K562 (cell line): Measurements from ENCODE around the gene TLR8.

Experiments
- BRCA1 ChIP-seq, 2 experiments: fragments of 450-650 bp in 1 of 2; sonication (generic) in 1 of 2; formaldehyde crosslinking in 1 of 2; IDR thresholded peaks; 2 replicates each; pipeline versions ENCODE4 v1.5.0 to v1.6.1; 2017 to 2020; ENCODE audit warnings: mild to moderate bottlenecking in 1 of 2, missing genetic modification reagents in 1 of 2
- HNRNPH1 ChIP-seq: fragments of 200-400 bp; formaldehyde crosslinking; optimal IDR thresholded peaks from 2 replicates; pipeline ENCODE3; 2017; ENCODE audit warnings: low read depth, mild to moderate bottlenecking, low read length, moderate library complexity

DNA sequence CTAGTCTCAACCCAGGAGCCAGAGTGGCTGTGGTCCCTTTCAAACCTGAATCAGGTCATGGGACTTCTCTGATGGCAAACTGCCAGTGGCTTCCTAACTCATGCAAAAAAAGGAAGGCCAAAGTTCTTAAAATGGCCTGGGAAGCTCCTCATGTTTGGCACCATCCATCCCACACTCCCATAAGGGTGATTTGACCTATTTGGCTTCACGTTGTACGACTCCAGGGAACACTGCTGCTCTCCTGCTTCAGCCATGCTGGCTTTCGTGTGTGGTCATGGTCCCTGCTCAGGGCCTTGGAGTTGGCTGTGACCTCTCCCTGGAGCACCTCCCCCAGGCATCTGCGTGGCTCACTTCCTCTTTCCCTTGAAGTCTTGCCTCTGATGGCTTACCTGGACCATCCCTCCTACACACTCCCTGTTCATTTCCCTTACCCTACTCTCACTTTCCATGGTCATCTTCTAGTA is 55.7 kb downstream of the TLR8 start:
- no peak for TF ChIP-seq HNRNPH1
- TF ChIP-seq BRCA1 (IDR thresholded peaks at IDR 0.05), result no peak
- TF ChIP-seq BRCA1 (CRISPR knock-in tag; IDR thresholded peaks at IDR 0.05), result no peak
